COLO668 (cell line): ENCODE data around the gene MUC13.

Experiments used
- DNase-seq: peaks from one replicate; lab custom pipeline; 2025; ENCODE audit not compliant: unreplicated experiment; lab: John Stamatoyannopoulos, UW

The MUC13 gene

GRCh38 chr3:124879337-124879680 lies 55.2 kb downstream of the MUC13 start:
- DNase-seq = no peak

GRCh38 chr3:124878561-124879336 lies 55.8 kb downstream of the MUC13 start:
- DNase-seq = no peak

GRCh38 chr3:124877674-124878073 lies 56.9 kb downstream of the MUC13 start:
- no peak for DNase-seq

- DNase-seq = no peak
Measured at GRCh38 chr3:124876401-124876878, 58.1 kb downstream of the MUC13 start.

- DNase-seq = no peak
Measured at GRCh38 chr3:124873226-124873625, 61.3 kb downstream of the MUC13 start.

- DNase-seq = no peak
Measured at GRCh38 chr3:124867511-124867910, 67.0 kb downstream of the MUC13 start.

GRCh38 chr3:124862006-124862405 lies 72.5 kb downstream of the MUC13 start:
- no peak for DNase-seq

- DNase-seq = no peak
Measured at GRCh38 chr3:124861041-124861440, 73.5 kb downstream of the MUC13 start.

GRCh38 chr3:124860599-124860998 lies 74.0 kb downstream of the MUC13 start:
- no peak for DNase-seq

- no peak for DNase-seq
Measured at GRCh38 chr3:124859025-124859424, 75.5 kb downstream of the MUC13 start.

GRCh38 chr3:124858275-124858674 lies 76.3 kb downstream of the MUC13 start:
- no peak for DNase-seq

GRCh38 chr3:124856677-124857076 lies 77.9 kb downstream of the MUC13 start:
- DNase-seq = no peak
